PC-9 (cell line): ENCODE data around the gene NALCN.

Source experiments
- CTCF ChIP-seq: fragments of 200-600 bp; sonication (generic); conservative IDR thresholded peaks from 2 replicates; pipeline ENCODE4 v1.6.1; 2017; ENCODE audit warnings: mixed run types, antibody characterized with exemption, mild to moderate bottlenecking, moderate library complexity
- EZH2 ChIP-seq: fragments of 200-600 bp; sonication (generic); IDR thresholded peaks from 2 replicates; pipeline ENCODE4 v1.8.0; 2017; ENCODE audit warnings: antibody characterized with exemption, low read depth

- TF ChIP-seq CTCF (no peak), EZH2 (no peak)
Measured at GRCh38 chr13:101082441-101082840, 333.9 kb downstream of the NALCN start.
